DLD1 (cell line): Measurements from ENCODE around the gene SUN3.

Source experiments
- in situ Hi-C: cut with HindIII; loops from 2 replicates; pipeline ENCODE4 v1.10.0; 2017; ENCODE audit warnings: low sequenced_read_pairs

Gene SUN3

DNA sequence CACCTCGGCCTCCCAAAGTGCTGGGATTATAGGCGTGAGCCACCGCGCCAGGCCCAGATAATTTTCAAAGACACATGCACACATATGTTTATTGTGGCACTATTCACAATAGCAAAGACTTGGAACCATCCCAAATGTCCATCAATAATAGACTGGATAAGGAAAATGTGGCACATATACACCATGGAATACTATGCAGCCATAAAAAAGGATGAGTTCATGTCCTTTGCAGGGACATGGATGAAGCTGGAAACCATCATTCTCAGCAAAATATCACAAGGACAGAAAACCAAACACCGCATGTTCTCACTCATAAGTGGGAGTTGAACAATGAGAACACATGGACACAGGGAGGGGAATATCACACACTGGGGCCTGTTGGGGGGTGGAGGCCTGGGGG is 48.3 kb downstream of the SUN3 start:
- in situ Hi-C loops: loop anchor here (25.0 kb wide), 1 partner anchor 107 kb away; the partner anchor contains the start of gene UPP1

DNA sequence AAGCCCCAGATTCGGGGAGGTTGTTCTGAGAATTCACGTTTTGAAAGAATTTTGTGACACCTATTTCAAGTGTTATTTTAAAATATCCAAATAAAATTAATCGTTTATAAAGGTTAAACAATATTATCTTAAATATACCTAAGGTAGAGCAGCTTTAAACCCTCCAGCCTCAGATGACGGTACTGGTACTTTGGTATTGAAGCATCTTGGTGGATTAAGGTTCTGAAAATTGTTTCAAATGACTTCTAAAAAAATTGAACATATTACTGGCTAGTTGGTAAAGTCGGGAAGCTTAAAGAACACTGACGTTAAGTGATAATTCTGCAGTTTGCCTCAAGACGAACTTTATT is 49.1 kb downstream of the SUN3 start:
- in situ Hi-C loops: loop anchor here (25.0 kb wide), 1 partner anchor 107 kb away; the partner anchor contains the start of gene UPP1

DNA sequence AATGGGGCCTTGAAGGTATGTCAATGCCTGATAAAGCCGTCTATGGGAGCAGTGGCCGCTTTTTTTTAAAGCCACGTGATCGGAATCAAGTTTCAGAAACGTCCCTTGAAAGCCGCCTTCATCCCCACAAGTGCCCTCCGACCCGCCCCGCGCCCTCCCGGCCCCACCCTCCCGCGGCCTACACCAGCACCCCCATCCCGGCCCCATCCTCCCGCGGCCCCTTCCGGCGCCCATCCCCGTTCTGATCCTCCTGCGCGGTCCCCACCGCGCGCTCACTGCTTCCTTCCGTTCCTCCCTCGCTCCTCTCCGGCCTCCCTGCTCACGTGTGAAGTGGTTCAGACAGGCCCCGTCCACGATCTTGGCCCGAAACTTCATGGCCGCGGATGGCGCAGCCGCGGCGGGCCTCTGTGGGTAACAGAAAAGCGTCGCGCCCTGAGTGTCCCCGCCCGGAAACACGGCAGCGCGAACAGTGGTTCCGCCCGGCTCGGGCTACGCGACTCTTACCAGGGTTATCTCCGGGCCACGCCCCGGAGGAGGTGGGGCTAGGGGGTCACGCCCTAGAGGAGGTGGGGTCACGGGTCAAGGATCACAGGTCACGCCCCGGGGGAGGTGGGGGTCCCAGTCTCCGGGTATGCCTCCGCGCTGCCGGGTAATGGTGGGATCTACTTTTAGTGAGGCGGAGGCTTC is 49.6 kb downstream of the SUN3 start, which contains the start of gene HUS1:
Gene HUS1, minus strand, starts transcription at position 471 of the 687 bp plus-strand sequence. Its CDS starts 96 bp downstream, at position 375.
- in situ Hi-C loops: loop anchor here (25.0 kb wide), 1 partner anchor 108 kb away; the partner anchor contains the start of gene UPP1

DNA sequence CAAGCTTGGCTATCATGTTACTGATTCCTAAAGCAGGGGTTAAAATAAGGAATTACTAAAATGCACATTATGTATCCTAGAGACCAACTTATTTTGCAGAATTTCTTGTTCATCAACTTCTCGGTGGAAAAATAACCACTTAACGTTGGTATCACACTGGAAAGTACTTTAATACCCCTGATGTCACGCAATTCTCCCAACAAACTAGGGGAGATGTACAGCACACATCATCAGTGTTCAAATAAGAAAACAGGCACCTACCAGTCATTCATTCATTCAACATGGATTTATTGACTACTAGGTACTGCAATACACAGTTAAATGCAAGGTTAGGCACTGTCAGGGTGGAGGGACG is 50.1 kb downstream of the SUN3 start:
- in situ Hi-C loops: loop anchor here (25.0 kb wide), 1 partner anchor 109 kb away; the partner anchor contains the start of gene UPP1

DNA sequence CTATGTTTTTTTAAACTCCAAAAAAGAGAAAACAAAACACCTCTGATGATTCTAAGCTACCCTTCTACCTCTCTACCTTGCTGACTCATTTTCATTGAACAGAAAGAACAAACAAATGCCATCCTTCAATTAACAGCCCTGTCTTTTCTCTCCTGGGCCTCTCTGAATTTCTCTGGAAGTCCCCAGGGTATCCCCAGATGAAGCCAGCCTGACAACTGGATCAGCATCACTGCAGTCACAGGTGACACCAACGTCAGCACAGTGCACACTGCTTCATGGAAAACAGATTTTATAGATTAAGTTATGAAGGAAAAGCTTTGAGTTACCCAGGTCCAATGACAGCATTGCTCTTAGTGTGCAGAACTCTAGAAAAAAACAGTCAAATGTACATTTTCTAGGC is 55.2 kb downstream of the SUN3 start:
- in situ Hi-C loops: no loop called here

DNA sequence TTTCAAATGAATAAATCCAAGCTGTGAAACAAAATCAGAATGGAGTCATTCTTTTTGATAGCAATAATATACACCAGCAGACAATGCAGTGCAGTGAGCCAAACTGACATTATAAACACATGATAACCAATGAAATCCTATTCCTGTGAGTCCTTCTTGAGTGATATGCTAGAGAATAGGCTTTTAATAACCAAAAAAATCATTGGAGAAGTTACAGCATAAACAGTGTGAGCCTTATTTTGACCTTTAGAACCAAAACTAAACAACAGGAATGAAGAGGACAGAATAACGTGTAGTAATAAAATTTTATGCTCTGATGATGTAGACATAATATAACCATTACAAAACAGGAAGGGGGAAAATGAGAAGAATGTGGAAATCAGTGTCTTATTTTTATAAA is 58.1 kb downstream of the SUN3 start:
- in situ Hi-C loops: no loop called here

DNA sequence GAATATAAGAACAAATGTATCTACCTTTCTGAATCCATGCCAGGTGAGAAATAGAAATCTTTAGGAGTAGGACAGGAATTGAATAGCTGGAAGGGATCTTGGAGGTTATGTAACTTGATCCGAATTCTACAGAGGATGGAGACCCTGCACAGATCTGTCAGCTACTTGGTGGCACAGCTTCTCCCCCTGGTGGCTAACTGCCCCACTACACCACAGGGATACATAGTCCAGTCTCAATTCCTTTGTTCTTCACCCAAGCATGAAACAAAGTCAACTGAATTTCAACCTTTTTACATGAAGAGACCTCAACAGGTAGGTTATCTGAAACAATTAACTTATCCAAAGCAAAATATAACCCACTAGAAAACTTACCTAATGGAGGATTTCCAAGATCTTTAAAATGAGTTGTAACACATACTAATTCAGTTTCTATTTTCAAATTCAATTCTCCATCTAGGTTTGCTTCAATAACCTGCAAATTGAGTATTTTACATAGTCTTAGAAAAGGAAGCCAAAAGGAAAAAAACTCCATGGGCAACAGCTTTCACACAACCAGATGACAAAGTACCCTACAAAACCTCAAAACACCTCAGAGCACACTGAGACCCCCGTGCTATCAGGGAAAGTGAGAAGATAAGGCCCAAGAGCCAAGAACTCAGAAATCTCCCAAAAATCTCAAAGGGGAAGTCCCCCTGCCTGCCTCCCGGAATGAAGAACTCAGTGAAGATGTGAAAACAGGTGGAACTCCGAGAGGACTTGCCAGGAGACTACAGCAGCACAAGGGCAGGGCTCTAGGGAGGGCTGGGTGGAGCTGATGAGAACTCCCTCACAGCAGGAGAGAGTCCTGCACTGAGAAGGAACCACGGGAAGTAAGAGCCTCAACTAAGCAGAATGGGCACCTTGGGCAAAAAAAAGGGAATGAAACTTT is 59.8 kb downstream of the SUN3 start:
- in situ Hi-C loops: no loop called here

DNA sequence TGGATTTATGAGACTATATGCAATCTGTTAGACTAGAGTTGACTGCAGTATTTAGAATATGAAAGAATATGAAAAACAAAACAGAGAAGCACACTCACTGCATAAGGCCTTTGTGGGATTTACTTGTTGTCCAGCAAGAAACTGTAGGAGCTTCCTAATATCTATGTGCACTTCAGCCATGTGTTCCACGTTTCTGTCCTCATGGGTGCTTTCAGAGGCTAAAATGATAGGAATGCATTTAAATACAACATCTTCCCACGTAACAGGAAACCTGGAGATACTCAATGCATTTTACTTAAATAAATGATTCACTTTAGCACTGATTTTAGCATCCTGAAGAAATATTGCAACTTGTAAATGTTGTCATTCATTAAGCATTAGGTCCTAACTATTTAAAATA is 61.2 kb downstream of the SUN3 start:
- in situ Hi-C loops: no loop called here

DNA sequence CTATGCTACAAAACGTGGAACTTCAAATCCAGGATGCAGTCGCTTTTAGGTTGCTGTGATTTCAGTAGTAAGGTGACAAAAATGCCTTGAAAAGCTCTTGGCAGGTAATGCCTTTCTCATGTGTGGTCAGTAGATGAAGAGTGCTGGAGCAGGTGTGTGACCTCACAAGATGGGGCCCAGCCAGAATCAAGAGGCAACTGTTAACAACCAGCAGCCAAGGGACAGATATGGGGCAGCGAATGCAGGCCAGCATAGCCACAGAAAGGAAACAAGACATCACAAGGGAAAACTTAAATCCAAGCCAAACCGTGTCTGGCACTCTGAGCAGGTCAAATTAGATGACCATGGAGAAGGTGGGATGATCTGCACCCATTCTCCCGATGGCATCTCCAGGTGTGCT is 61.8 kb downstream of the SUN3 start:
- in situ Hi-C loops: no loop called here

DNA sequence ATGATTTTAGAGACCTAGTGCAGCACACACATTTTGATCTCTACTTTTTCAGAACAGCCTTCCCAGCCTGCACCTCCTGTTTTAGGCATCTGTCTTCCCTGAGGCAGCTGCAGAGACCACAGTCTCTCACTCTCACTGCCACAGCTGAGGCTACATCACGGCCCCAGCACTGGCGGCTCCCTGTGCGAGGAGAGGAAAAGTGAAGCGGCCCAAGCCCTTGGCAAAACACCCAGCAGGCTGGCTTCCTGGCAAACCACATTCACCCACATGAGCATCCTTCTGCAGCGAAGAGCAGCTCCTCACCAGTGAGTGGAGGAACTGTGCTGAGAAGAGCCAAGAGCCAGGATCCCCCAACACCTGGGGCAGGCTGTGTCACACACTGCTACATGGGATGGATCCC is 63.5 kb downstream of the SUN3 start:
- in situ Hi-C loops: no loop called here

DNA sequence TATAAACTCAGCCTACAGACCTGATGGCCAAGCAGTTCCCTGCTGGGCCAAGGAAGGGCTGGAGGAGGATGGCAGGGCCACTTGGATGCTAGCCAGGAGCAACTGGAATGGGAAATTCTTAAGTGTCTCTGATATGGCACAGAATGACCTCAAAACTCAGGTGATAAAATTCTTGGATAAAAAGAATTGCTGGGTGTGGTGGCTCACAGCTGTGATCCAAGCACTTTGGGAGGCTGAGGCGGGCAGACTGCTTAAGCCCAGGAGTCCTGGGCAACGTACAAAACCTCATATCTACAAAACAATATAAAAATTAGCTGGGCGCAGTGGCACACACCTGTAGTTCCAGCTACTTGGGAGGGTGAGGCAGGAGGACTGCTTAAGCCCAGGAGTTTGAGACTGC is 66.6 kb downstream of the SUN3 start:
- in situ Hi-C loops: no loop called here

DNA sequence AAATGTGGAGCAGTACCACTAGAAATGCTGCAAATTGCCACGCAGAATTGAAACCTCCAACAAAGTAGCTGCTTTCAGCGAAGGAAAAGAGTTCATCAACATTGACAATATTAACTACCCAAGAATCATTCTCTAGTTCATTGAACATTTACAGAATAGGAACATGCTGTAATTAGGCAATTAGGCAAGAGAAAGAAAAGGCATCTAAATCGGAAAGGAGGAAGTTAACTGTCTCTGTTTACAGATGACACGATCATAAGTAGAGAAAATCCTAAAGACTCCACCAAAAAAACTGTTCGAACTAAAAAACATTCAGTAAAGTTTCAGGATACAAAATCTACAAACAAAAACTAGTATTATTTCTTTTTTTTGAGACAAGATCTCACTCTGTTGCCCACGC is 71.8 kb downstream of the SUN3 start:
- in situ Hi-C loops: no loop called here

DNA sequence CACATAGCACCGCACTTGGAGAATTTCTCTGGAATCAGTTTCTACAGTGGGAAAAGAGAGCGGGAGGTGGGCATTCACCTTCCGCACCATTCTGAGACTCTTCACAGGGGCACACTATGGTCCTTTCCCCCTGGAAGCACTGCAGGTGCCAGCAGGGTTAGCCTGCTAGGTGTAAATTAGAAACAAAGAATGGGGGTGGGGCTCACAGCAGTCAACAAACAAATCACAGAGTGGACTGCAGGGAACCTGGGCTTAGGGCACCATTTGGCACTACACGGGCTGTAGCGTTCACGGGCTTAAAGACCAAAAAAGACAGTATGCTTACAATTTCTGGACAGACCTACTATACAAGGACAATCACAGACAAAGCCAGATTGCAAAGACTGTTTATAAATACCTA is 72.7 kb downstream of the SUN3 start:
- in situ Hi-C loops: no loop called here

DNA sequence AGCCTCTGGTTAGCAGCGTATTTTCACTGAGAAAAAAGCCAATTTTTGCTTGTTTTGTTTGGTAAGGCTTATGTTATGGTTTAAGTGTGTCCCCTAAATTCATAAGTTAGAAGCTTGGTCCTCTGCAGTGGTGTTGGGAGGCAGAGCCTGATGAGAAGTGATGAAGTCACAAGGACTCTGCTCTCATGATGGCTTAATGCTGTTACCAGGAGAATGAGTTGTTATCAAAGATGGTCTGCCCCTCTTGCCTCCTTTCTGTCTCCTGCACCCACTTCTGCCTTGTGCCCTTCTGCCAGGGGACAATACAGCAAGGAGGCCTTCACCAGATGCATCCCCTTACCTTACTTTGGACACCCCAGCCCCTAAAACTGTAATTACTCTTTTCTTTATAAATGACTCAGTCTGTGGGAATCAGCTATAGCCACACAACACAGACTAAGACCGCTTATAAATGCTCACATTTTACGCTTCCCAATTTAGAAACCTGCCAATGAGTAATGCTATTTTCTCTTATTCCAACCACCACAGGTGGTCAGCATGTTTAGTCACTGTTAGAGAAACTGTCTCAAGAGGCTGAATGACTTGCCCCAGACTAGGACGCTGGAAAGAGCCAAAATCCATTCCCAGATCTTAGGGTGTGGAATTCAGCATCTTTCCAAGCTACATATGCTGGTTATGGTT is 74.5 kb downstream of the SUN3 start:
- in situ Hi-C loops: no loop called here

DNA sequence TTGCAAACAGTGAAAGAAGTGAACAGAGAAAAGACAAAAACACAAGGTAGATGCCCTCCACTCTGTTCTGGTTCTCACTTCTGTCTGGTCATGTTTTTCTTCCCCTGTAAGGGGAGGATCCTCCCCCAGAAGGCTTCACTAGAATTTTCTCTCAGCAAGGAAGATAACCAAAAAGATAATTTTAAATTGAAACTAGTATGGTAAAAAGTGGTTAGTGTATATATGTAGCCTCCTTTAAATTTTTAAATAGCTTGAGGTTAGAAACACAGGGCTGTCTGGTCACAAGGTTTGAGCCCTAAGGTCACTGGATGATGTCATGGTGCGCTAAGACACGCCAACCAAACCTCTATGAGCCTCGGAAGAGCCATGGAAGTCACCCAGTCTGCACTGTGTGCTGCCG is 75.1 kb downstream of the SUN3 start:
- in situ Hi-C loops: no loop called here

DNA sequence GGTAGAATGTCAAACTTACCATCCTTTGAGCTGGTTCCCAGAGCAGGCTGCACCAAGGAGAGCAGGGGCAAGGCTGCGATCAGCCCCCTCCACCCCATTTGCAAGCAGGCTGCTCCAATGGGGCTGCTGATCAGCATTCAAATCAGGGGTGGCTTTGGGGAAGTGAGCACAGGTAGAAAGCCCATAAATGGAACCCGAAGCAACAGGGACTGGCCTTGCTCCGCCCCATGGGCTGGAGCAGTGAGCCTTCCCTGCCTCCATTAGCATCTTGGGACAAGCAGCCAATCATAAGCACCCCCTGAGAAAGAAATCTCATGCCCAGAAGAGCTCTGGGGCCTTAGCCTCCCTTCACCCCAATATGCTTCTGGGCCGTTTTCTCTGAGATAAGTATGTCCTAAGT is 76.7 kb downstream of the SUN3 start:
- in situ Hi-C loops: no loop called here

DNA sequence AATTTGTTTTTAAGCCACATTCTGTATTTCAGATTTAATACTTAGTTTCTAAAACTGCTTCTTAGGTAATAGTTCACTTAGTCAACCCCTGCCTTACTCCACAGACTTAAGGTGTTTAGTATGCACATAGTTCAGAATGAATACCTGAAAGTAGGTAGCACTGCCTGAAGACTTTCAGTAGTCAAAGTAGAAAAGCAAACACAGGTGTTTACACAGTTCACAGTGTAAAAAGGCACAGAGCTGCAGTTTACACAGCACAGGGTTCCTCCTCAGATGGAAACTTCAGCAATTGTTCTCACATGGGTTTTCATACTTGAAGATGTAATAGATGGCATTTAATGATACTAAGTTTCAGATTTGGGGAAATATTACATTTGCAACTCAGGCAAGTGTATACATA is 77.5 kb downstream of the SUN3 start:
- in situ Hi-C loops: no loop called here

DNA sequence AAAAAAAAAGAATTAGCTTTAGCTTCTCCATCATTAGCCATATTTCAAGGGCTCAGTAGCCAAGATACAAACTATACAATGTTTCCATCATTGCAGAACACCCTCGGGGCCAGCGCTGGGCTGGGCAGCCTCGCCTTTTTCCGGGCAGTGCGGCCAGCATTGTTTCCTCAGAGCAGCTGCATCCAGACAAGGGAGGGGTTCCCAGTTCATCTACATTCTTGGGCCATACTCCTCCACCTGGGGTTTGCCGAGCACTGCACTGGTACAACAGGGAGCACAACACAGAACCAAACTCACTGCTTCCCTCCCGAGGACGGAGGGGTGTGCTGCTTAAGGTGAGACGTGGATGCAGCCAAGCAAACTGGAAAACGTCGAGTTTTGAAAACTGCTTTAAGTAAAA is 78.2 kb downstream of the SUN3 start:
- in situ Hi-C loops: no loop called here

DNA sequence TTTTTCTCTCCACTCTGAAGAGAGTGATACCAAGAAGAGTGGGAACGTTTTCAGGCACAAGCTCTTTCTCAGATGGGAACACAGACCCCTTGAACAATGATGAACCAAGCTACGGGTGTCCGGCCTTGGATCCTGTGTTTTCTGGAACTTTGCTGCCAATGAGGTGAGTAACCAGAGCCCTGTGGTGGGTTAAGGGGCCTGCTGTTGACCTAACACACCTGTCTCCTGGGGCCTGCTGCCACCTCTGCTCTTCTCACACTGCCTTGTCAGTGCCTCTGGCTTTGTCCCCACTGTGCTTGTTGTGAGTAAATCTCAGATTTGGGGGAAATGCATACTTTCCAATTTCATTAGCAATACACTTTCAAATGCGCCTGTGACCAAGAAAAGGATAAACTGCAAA is 79.2 kb downstream of the SUN3 start:
- in situ Hi-C loops: no loop called here

DNA sequence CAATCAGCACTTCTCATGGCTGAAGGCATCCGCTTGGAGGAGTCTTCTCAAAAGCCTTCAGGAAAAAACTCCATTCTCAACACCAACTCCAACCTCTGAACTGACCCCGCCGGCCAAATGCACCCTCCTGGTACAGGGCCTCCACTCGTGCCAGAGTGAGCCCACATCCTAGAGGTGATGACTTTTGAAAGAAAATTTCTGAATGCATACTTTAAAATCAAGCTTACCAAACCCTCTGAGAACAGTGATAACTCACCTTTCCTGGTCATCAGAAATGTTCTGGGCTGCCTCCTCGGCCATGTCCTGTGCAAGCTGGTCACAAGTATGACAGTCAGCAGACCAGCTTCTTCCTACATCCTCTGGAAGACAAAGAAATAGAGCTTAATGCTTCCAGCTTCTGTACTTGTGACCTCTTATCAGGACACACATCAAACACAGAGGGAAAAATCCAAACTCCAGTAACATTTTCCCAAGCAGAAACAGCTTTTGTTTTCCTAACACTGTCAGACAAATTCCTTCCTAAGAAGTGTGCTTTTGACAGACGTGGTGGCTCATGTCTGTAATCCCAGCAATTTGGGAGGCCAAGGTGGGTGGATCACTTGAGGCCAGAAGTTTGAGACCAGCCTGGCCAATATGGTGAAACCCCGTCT is 80.6 kb downstream of the SUN3 start, which contains the start of gene PKD1L1:
Gene PKD1L1, minus strand, starts transcription at position 326 of the 650 bp plus-strand sequence. Its CDS starts 26 bp downstream, at position 300.
- in situ Hi-C loops: no loop called here

DNA sequence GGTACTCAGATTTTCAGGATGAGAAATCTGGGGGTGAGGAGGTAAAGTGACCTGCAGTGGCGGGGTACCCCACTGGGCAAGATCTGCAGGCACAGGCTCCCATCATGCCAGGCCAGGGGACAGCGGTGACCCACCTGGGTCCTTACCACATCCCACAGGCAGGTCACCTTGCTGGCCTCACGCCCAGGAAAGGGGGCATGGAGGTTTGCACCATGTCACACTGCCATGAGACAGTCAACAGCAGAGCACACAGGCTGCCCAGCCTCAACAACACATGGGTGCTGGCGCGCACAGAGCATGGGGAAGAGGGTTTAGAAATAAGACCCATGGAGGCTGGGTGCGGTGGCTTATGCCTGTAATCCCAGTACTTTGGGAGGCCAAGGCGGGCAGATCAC is 81.6 kb downstream of the SUN3 start:
- in situ Hi-C loops: no loop called here
